PC-3 (cell line): ENCODE measurements around the gene RBMS3.

ENCODE experiments used
- EZH2 ChIP-seq: fragments of 300-600 bp; sonication (generic); IDR thresholded peaks from one replicate; pipeline ENCODE4 v1.6.1; 2017; ENCODE audit warnings: antibody characterized with exemption, mild to moderate bottlenecking, low read length; ENCODE audit not compliant: unreplicated experiment
- TF ChIP-seq, protein P1 (sequence below): fragments of 300-600 bp; sonication (generic); conservative IDR thresholded peaks from 2 replicates; pipeline ENCODE4 v1.5.1; 2017; ENCODE audit warnings: antibody characterized with exemption, low read depth, mild to moderate bottlenecking, low read length

DNA sequence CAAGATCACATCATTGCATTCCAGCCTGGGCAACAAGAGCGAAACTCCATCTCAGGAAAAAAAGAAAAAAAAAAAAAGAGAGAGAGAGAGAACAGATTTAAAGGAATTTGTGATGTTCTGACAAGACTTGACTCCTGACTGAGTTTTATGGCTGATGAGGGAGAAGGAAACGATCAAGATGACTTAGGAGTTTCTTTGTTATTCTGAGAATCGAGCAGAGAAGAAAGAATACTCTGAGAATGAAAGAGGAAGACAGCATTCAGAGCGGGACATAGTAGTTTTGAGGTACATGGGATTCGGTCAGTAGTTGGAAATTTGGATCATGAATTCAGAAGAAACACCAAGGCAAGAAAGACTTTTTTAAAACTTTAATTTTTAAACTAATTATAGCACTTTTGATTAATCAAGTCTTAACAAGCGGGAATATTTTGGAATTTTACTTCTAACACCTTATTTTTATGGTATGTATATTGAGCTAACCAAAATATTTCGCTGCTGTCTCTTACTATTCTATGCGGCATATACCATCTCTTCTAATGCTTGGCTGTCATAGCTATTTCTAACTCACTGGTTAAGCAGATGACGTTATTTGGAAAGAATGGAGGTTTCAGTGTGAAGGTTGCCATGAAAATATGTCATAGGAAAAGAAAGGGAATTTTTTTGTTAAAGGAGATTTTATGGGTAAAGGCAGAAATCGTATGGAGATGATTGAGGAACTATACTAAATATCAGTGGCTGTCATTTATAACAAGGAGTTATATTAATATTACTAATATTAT, 644.1 kb downstream of the RBMS3 start:
- TF ChIP-seq, protein P1, sequence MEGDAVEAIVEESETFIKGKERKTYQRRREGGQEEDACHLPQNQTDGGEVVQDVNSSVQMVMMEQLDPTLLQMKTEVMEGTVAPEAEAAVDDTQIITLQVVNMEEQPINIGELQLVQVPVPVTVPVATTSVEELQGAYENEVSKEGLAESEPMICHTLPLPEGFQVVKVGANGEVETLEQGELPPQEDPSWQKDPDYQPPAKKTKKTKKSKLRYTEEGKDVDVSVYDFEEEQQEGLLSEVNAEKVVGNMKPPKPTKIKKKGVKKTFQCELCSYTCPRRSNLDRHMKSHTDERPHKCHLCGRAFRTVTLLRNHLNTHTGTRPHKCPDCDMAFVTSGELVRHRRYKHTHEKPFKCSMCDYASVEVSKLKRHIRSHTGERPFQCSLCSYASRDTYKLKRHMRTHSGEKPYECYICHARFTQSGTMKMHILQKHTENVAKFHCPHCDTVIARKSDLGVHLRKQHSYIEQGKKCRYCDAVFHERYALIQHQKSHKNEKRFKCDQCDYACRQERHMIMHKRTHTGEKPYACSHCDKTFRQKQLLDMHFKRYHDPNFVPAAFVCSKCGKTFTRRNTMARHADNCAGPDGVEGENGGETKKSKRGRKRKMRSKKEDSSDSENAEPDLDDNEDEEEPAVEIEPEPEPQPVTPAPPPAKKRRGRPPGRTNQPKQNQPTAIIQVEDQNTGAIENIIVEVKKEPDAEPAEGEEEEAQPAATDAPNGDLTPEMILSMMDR: no peak
- TF ChIP-seq EZH2: no peak
